NCI-H69 (cell line): ENCODE measurements around the gene ACBD6.
"Not testable (repeated sequence)": the region's sequence is repeated elsewhere in the genome, so short reads cannot be mapped to it uniquely, and the experiment has no call there.

Experiments used
- DNase-seq: peaks from one replicate; lab custom pipeline; 2025; lab: John Stamatoyannopoulos, UW

The ACBD6 gene

GRCh38 chr1:180502361-180503279 lies at the start of gene ACBD6:
Gene ACBD6, minus strand, starts transcription at chr1:180502577. Its CDS starts 311 bp downstream, at chr1:180502266.
- DNase-seq, result peak; percentile 93

- DNase-seq, result no peak
Measured at GRCh38 chr1:180551997-180552396, 49.6 kb upstream of the ACBD6 start.

GRCh38 chr1:180550241-180550640 lies 47.9 kb upstream of the ACBD6 start:
- no peak for DNase-seq

GRCh38 chr1:180549770-180550169 lies 47.4 kb upstream of the ACBD6 start:
- DNase-seq, result not testable (repeated sequence)

- peak; percentile 79 for DNase-seq
Measured at GRCh38 chr1:180548686-180549317, 46.4 kb upstream of the ACBD6 start.

GRCh38 chr1:180545991-180546390 lies 43.6 kb upstream of the ACBD6 start:
- no peak for DNase-seq

GRCh38 chr1:180544050-180544449 lies 41.7 kb upstream of the ACBD6 start:
- DNase-seq, result peak; percentile 32

- no peak for DNase-seq
Measured at GRCh38 chr1:180542838-180543145, 40.4 kb upstream of the ACBD6 start.

GRCh38 chr1:180542113-180542837 lies 39.9 kb upstream of the ACBD6 start:
- DNase-seq, result no peak

GRCh38 chr1:180540697-180541594 lies 38.6 kb upstream of the ACBD6 start:
- no peak for DNase-seq

- DNase-seq, result peak; percentile 59
Measured at GRCh38 chr1:180539136-180539535, 36.8 kb upstream of the ACBD6 start.

- peak; percentile 76 for DNase-seq
Measured at GRCh38 chr1:180536821-180537372, 34.5 kb upstream of the ACBD6 start.

- DNase-seq, result no peak
Measured at GRCh38 chr1:180535418-180535999, 33.1 kb upstream of the ACBD6 start.

- DNase-seq, result peak; percentile 52
Measured at GRCh38 chr1:180534214-180534613, 31.8 kb upstream of the ACBD6 start.

- peak; percentile 91 for DNase-seq
Measured at GRCh38 chr1:180533266-180533987, 31.1 kb upstream of the ACBD6 start.

GRCh38 chr1:180532854-180533253 lies 30.5 kb upstream of the ACBD6 start:
- DNase-seq, result no peak

GRCh38 chr1:180530501-180530900 lies 28.1 kb upstream of the ACBD6 start:
- DNase-seq, result peak; percentile 33

- no peak for DNase-seq
Measured at GRCh38 chr1:180528868-180529470, 26.6 kb upstream of the ACBD6 start.

GRCh38 chr1:180527101-180527669 lies 24.8 kb upstream of the ACBD6 start:
- DNase-seq, result no peak

GRCh38 chr1:180525715-180526039 lies 23.3 kb upstream of the ACBD6 start:
- peak; percentile 31 for DNase-seq
